HG03575 (cell line): ENCODE data around the gene KLLN.
"Not testable (repeated sequence)": the region's sequence is repeated elsewhere in the genome, so short reads cannot be mapped to it uniquely, and the experiment has no call there.

ENCODE experiments used
- ATAC-seq: cut with Tn5 transposase; IDR thresholded peaks from one replicate; pipeline ENCODE4 v1.9.1; 2021; ENCODE audit not compliant: unreplicated experiment, insufficient number of reproducible peaks, low FRiP score; ENCODE audit errors: extremely low read depth

KLLN gene

DNA sequence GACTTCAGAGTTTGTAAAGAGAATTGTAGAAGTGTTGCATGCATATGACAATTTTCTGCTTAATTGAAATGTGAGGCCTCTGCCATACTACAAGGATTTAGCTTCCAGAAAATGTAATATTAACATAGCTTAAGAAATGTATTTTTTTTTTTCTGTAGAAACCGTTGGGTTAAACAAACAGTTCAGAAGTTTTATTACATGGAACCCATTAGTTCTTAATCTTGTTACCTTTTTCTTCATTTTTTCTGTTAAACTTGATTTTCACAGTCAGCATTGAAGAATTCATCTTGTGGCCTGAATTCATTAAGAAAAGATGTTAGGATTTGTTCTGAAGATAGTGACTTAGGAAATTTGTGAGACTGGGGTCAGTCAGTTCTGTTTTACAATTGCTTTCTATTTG, 4.9 kb upstream of the KLLN start:
- no peak for ATAC-seq

DNA sequence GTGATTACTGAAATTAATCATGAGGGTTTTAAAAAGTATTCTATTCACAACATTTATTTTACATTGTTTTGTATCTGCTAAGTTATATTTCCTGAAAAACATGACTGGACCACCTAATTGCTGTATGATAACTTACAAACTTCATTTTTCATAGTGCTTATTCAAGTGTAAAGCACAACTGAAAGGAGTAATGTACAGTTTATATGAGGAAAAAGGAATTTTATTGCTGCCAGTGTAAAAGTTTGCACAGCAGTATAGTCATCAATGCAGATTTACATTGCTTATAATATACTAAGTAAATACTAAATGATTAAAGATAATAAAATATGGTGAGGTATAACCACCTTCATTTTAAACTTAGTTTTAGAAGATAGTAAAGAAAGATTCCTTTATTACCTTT, 4.1 kb upstream of the KLLN start:
- no peak for ATAC-seq

DNA sequence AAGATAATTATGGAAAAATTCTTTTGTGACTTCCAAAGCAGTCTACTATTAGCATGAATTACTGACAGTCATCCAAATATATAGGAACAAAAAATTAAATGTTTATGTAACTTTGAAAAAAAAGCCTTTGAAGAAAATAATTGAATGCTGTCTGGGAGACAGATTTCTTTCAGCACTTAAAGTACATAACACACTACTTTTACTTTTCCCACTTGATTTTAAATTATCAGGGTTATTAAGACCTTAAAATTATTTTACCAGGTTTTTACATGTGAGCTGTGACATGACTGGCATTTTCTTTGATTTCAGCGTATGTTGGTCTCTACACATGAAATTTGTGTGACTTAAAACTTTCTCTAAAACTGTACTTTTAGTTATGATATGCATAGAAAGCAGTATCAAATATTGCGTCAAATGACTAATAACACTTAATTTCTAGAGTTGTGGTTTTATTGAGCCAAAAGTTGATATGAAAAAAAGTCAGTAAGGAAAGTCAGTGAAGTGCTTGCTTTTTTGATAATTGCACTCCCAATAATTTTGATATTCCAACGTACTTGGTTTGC, 3.2 kb upstream of the KLLN start:
- no peak for ATAC-seq

DNA sequence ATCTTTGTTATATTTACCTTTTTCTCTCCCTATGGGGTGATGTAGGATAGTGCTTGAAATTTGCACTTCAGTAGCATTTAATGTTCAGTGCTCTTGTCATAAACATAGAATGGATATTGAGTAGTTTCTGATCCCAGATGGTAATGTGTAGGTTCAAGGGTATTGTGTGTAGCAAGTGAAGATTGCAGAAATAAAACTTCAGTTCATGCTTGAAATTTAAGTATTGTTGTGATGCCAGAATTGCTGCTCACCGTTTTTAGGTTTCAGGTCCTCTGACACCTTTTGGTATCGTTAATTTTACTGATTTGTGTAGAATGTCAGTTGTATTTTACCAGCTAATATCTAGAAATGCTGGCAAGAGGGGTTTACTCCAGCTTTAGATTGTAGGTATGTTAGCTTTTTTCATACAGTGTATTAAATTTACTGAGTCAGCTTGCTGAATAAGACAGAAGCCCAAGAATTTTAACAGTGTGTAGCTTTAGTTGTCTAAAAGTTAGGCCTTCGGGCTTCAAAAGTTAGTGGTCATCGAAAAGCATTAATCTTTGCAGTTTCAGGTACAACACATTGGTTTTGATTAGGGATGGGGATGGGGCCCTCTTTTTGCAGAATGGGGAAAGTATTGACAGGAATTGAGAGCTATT, 2.0 kb upstream of the KLLN start:
- no peak for ATAC-seq

DNA sequence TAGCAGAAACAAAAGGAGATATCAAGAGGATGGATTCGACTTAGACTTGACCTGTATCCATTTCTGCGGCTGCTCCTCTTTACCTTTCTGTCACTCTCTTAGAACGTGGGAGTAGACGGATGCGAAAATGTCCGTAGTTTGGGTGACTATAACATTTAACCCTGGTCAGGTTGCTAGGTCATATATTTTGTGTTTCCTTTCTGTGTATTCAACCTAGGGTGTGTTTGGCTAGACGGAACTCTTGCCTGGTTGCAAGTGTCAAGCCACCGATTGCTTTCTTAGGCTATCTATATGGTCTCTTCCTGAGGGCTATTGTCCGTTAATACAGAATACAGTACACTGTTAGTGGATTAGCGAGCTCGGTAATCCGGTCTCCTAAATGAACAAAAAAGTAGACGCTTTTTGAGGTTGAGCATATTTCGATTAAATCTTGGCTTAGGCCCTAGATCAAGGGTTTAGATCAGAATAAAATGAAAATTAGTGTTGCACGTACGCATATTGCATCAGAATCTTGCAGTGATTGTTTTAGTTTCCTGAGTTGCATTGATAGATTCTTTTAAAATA, 1.2 kb upstream of the KLLN start:
- no peak for ATAC-seq

DNA sequence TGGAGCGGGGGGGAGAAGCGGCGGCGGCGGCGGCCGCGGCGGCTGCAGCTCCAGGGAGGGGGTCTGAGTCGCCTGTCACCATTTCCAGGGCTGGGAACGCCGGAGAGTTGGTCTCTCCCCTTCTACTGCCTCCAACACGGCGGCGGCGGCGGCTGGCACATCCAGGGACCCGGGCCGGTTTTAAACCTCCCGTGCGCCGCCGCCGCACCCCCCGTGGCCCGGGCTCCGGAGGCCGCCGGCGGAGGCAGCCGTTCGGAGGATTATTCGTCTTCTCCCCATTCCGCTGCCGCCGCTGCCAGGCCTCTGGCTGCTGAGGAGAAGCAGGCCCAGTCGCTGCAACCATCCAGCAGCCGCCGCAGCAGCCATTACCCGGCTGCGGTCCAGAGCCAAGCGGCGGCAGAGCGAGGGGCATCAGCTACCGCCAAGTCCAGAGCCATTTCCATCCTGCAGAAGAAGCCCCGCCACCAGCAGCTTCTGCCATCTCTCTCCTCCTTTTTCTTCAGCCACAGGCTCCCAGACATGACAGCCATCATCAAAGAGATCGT, 690 bp upstream of the KLLN start:
- ATAC-seq: not testable (repeated sequence)

DNA sequence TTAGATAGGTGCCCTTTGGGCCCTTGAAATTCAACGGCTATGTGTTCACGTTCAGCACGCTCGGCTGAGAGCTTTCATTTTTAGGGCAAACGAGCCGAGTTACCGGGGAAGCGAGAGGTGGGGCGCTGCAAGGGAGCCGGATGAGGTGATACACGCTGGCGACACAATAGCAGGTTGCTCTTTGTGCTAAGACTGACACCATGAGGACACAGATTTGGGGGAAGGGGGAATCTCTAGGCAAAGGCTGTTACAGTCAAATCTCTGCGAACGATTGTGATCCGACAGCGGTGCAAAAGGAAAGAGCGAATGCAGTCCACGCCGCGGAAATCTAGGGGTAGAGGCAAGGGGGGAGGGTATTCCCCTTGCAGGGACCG, 667 bp downstream of the KLLN start:
- no peak for ATAC-seq

DNA sequence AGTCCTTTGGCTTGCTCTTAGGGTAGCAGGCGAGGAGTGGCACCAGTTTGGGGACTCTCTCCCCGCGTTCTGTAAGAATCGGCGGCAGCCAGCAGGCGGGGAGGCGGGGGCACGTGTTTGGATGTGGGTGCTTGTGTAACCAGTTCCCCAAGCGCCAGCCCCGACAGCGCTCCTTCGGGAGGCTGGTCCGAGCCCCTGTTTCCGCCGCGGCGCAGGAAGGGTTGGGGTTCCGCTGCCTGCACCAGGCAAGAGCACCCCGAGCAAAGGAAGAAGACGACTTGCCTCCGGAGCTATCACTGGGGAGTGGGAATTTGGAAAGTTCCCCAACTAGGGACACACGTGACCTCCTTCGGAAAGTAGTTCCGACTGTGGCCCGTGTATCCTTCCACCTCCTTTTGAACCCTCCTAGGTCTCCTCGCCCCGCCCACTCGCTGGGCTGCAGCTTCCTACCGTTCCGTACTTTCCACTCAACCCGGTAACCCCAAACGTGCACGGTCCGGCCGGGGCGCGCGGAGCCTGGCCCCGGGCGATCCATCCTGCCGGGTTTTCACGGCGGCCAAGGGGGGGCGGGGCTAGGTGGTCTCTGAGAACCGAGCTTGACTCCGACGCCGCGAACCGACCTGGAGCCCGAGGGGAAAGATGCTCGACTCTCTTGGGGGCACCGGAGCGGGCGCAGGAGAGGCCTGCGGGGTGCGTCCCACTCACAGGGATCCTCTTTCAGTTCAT, 1.2 kb downstream of the KLLN start:
- ATAC-seq: no peak

DNA sequence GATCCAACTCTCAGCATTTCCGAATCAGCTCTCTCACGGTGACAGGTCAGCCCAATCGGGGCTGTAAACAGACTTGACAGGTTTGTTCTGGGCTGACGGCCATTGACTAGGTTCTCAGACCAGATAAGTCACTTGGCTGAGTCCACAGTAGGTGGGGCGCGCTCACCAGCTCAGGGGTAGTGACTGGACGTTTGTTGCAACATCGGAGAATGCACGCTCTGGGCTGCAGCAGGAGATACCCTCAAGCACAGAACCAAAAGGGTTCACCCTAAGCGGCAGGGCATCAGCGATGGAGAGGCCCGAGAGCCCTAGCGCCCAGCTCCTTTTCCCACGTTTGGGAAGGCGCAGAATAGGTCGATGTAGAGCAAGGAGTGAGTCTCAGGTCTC, 1.8 kb downstream of the KLLN start:
- ATAC-seq: no peak

DNA sequence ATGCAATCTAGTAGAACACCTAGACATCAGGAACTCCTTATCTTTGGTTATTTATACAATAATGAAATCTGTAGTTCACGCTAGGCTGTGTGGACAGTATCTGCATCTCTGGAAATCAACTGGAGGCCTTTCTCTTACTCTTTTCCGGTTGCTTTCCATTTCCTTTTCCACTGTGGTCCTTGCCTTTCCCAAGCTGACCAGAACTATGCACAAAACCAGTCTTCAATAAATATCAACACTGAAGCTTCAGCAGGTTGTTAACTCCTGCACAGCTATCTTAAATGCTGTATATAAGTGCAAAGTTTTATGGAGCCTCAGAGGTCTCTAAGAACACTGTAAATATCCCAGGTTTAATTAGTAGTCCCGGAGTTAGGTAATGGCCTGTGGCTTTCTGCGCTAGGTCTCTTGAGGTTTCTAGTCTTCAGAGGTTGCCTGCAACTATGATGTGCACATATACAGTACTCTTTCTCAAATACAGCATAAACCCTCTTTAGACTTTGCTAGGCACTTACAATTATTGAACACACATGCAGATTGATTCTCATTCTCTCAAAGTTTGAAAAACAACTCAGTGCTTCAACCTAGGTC, 2.4 kb downstream of the KLLN start:
- no peak for ATAC-seq

DNA sequence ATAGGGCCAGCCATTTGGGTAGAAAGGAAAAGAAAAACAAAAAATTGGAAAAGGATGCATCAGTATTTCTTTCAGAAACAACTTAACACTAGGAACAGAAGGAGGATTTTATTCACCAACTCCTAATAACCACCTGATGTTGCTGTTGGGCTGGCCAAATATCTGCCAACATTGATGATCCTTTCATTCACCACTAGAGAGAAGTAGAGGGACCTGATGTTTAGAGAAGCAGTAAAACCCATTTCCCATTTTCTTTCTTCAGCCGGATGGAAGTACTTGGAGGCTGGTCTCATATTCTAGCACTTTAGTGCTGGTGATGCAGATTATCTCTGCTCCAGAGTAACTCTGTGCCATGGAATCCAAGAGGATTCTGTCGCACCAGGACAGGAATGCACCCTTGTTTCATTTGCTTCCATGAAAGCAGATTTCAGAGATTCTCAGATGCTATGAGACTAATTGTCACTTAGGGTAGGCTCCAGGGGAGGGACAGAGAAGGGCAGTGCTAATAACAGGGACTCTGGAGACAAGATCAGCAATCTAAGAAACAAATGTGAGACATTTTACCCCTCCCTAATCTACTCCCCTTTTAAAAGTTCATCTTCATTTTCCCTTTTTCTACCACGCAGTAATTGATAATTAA, 3.1 kb downstream of the KLLN start:
- no peak for ATAC-seq

DNA sequence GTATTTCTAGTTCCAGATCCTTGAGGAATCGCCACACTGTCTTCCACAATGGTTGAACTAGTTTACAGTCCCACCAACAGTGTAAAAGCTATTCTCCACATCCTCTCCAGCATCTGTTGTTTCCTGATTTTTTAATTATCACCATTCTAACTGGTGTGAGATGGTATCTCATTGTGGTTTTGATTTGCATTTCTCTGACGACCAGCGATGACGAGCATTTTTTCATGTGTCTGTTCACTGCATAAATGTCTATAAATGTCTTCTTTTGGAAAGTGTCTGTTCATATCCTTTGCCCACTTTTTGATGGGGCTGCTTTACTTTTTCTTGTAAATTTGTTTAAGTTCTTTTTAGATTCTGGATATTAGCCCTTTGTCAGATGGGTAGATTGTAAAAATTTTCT, 7.7 kb downstream of the KLLN start:
- ATAC-seq: not testable (repeated sequence)

DNA sequence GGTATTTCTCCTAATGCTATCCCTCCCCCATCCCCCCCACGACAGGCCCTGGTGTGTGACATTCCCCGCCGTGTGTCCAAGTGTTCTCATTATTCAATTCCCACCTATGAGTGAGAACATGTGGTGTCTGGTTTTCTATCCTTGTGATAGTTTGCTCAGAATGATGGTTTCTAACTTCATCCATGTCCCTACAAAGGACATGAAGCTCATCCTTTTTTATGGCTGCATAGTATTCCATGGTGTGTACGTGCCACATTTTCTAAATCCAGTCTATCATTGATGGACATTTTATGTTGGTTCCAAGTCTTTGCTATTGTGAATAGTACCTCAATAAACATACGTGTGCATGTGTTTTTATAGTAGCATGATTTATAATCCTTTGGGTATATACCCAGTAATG, 8.1 kb downstream of the KLLN start:
- not testable (repeated sequence) for ATAC-seq

DNA sequence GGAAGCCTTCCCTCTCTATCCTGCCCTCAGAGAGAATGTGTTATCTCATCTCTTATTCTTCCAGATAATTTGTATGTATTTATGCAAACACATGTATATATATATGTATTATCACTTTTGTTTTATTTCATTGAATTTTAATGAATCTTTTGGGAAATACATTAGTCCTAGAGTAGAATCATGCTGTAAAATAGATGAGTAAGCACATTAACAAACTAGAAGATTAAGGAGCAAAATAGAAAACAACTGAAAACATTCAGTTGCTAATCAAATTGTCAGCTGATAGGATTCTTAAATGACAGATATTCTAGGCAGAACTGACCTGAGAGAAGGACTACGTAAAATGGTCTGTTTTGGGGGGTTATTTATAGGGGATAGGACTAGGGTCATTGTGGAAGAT, 11.2 kb downstream of the KLLN start:
- no peak for ATAC-seq

DNA sequence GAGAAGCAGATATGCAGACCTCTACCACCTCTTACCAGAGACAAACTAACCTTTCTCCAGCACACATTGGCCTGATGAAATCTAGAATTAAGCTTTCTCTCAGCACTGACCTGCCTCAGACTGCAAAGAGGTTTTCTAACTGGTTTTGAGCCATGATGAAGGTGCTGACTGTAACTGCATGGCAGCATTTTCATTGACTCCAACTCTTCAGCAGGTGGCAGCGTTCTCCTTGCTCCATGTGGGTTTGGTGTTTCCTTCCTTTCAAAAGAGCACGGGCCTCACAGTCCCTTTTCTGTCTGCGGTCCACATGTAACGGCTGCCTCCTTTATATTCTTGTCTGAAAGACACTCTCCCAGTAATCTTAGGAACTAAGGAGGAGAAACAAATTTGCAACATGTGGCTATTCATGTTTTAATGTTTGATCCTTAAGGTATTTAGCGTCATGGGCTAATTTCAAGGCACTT, 12.6 kb downstream of the KLLN start:
- ATAC-seq: no peak

DNA sequence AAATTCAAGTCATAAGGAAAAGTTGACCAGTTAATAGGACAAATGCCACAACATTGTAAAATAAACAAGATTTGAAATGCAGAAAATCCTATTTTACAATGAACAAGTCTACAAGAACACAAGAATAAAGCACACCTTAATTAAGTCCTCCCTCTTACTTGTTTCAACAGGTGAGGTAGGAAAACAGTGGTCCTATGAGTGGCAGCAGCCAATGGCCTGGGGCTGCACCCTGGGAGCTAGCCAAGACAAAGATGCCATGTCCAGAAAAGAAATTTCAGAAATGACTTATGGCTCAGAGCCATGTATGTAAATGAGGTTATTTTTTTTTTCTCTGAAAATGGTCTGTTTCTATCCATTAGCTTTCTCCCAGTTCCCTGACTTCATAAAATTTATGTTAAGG, 14.3 kb downstream of the KLLN start:
- no peak for ATAC-seq

DNA sequence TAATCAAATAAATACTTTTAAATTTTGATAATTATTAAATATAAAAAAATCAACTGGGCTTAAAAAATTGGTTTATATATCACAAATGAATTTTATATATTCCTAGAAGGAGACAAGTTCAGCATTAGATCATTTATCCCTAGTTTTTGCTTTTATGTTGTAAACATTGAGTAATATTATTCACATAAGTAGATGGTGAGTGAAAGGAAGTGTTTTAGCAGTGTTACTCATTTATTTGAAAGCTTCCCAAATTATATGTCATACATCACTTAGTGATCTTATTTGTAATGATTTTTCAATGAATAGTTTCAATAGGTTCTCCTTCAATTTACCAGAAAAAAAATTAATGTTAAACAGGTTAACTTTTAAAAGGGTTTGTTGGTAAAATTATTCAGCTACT, 15.8 kb downstream of the KLLN start:
- ATAC-seq: no peak

DNA sequence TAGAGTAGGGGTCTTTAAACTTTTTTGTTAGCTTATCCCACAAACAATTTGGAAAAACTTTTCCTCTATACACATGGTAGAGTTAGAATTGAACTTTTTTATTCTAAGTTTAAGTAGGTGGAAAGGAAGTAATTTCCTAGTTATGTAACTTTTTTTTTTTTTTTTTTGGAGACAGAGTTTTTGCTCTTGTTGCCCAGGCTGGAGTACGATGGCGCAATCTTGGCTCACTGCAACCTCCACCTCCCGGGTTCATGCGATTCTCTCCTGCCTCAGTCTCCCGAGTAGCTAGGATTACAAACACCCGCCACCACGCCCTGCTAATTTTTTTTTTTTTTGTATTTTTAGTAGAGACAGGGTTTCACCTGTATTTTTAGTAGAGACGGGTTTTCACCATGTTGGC, 16.6 kb downstream of the KLLN start:
- ATAC-seq: not testable (repeated sequence)

DNA sequence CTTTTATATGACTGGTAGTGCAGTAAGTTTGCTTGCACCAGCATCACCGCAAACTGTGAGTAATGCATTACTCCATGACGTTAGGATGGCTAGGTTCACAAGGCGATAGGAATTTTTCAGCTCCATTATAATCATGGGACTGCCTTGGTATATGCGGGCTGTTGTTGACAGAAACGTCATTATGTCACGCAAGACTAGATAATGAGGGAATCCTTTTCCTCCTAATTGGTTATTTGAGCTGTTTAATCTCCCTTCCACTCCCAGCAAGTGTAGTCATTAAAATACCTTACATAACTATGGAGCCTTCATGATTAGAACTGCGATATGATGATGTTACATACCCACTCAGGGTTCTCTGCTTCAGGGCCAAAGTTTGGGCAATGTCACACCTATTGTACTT, 17.3 kb downstream of the KLLN start:
- no peak for ATAC-seq
